PC-3 (cell line): Measurements from ENCODE around the gene TET2.

Experiments
- CTCF ChIP-seq: fragments of 300-600 bp; sonication (generic); conservative IDR thresholded peaks from 2 replicates; pipeline ENCODE4 v1.5.1; 2017; ENCODE audit warnings: antibody characterized with exemption, low read depth, mild to moderate bottlenecking, low read length
- EZH2 ChIP-seq: fragments of 300-600 bp; sonication (generic); IDR thresholded peaks from one replicate; pipeline ENCODE4 v1.6.1; 2017; ENCODE audit warnings: antibody characterized with exemption, mild to moderate bottlenecking, low read length; ENCODE audit not compliant: unreplicated experiment
- EZH2phosphoT487 ChIP-seq: fragments of 300-600 bp; sonication (generic); IDR thresholded peaks from 2 replicates; pipeline ENCODE4 v1.6.1; 2018; ENCODE audit warnings: mild to moderate bottlenecking, antibody characterized with exemption, low read length, borderline replicate concordance

GRCh38 chr4:105135785-105136184 lies 10.9 kb upstream of the TET2 start:
- no peak for TF ChIP-seq EZH2
- no peak for TF ChIP-seq CTCF
- no peak for TF ChIP-seq EZH2phosphoT487
